Activated CD4-positive, alpha-beta T cell treated with anti-CD3 and anti-CD28 coated beads, Interleukin-2, amount 50 U/mL, for 48 hours (primary cell): ENCODE measurements around the gene ZNF282.

Source experiments
- DNase-seq, 2 experiments: peaks; one replicate each; pipeline ENCODE4 v3.0.0-alpha.2; 2020

ZNF282 gene

DNA sequence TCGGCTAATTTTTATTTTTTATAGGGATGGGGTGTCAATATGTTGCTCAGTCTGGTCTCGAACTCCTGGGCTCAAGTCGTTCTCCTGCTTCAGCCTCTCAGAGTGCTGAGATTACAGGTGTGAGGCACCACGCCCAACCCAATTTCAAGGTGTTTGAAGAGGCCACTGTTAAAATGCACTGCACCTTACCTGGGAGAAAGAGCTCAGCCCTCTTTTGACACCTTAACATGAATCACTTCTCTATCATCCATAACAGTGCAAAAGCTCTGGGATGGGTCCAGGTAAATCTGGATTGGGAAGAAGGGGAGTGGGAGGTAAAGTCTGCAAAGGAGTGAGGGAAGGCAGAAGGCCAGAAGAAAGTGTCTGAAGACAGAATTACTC lies 557 bp upstream of the ZNF282 start:
- no peak for DNase-seq

DNA sequence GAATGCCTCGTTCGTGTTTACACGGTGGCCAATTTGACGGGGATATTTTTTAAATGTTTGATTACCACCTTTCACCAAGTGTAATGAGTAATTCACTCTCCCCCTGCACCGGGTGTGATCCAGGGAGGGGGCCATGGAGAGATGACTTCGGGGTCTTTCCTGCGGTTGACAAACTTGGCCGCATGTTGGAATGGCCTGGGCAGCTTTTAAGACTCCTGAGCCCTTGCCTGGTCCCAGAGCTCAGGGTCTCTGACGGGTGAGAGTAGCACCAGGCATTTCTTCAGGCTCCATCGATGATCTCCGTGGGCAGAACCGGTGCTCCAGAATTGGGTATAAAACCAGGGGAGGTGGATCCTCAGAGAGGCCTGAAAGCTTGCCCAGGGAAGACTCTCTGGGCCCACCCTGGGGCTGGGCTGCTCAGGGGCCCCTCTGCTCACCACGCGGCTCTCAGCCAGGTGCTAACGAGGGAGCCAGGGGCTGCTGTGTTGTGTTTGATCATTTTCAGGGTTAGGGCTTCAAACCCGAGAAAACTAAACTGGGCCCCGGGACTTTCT lies 882 bp downstream of the ZNF282 start:
- peak; percentile 27 to 34 for DNase-seq

GRCh38 chr7:149196705-149197171 lies 1.4 kb downstream of the ZNF282 start:
- DNase-seq, result peak; percentile 23 to 32

DNA sequence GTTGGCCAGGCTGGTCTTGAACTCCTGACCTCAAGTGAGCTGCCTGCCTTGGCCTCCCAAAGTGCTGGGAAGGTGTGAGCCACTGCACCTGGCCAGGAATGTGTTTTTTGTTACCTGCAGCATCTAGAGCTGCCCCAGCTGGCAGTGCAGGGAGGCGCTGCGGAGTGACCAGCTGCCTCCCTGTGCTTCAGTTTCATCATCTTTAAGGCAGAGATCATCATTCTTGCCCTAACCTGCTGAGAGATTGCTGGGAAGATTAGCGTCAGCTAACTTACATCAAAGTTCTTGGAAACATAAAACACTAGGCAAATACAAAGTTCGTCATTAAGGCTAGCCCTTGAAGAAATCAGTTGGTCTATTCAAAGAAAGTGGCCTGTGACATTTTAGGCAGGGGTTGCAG lies 2.3 kb downstream of the ZNF282 start:
- no peak for DNase-seq

DNA sequence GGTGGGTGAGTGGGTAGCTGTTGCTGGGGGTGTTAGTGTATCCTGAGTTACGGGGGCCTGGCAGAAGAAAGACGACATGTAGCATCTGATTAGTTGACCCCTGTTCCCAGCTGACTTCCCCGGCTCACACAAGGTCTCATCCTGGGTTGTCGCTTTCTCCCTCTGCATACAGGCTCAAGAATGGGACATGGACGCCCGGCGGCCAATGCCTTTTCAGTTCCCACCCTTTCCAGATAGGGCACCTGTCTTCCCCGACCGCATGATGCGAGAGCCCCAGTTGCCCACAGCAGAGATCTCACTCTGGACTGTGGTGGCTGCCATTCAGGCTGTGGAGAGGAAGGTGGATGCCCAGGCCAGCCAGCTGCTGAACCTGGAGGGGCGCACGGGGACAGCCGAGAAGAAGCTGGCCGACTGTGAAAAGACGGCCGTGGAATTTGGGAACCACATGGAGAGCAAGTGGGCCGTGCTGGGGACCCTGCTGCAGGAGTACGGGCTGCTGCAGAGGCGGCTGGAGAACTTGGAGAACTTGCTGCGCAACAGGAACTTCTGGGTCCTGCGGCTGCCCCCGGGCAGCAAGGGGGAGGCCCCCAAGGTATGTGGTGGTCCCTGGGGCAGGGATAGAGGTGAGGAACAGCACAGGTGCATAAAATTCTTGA lies 2.9 kb downstream of the ZNF282 start:
- no peak for DNase-seq

GRCh38 chr7:149199234-149199995 lies 4.1 kb downstream of the ZNF282 start:
- no peak for DNase-seq

GRCh38 chr7:149202831-149203231 lies 7.5 kb downstream of the ZNF282 start:
- peak; percentile 28 to 54 for DNase-seq

DNA sequence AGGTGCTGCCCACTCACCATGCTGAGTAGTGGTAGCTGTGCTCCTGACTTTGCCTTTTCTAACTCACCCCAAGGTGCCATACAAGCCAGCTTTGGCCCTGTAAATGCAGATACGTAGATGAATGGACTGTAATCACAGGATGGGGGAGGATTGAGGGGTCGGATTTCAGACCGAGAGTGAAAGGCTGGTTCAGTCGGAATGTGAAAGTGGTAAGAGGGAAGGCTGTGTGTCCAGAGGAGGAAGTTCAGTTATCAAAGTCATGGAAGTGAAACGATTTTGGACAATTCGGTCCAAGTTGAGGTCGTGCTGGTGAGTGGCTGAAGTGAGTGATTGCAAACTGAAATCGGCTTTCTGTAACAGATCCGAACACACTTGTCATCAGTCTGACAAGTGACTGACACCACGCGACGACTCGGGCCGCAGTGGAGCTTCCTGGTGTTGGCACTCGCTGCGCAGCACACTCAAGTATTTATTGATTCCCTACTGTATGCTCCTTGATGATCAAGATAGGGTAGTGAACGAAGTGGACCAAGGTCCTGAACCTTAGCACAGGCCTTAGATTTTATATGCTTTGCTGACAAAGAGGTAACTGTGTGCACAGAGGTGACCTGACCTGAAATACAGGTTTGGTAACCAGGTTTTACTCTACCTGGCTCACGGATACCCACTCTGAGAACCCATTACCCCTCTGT lies 10.5 kb downstream of the ZNF282 start:
- DNase-seq, result no peak

DNA sequence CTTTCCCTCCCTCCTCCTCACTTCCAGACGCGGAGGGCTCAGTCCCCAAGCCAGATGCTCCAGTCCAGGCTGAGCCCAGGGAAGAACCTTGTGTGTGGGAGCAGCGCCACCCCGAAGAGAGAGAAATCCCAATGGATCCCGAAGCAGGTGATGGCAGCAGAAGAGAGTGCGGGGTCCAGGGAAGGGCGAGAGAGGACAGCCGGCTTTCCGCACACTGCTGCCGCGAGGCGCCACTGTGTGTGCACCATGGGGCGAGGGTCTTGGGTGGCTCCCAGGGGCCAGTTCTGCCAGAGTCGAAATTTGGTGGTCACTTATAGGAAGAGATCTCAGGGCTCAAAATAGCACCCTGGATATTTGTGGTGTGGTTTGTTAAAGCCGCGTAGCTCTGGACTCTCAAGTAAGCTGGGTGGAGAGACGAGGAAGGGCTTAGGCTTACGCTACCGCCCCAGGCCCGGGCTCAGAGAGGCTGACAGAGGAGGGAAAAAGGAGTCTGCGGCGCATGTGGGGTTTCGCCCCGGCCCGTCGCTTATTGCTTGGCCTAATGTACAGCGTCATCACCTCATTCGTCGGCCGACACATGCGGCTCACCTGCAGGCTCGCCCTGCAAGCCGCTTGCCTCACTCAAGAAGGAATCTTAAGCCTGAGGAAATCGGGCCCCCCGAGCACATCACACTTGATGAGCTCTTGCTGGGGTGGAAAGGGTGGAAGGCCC lies 12.1 kb downstream of the ZNF282 start:
- no peak for DNase-seq

DNA sequence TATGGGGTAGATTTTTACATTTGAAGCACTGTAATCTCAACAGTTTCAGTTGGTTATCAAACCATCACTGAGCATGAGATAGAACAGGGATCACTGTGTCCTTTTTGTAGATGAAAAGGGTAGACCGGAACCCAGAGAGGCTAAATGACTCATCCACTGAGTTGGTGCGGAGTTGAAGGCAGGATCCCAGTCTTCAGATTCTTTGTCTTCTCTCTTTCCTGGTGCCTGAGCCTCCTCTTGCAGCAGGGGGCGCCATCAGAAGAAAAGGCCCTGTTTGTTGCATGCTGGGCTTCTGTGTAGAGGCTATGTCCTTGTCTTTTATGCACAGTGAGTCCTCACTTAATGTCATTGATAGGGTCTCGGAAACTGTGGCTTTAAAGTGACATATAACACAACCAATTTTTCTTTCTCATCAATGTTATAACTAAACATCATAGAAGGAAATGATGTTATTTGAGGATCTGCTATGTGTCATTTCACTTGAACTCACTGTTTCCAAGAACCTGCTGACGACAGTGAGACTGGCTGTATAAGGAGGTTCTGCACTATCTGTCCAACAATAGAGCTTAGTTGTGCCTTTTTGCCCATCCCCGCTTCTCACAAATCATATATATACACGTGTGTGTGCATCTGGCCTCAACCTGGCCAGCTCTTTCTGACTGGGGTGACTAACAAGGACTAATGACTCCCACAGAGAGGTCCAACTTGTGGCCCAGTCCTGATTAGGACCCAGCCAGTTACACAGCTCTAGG lies 14.3 kb downstream of the ZNF282 start:
- DNase-seq, result peak; percentile 93 to 95

GRCh38 chr7:149210551-149210950 lies 15.2 kb downstream of the ZNF282 start:
- DNase-seq, result no peak

DNA sequence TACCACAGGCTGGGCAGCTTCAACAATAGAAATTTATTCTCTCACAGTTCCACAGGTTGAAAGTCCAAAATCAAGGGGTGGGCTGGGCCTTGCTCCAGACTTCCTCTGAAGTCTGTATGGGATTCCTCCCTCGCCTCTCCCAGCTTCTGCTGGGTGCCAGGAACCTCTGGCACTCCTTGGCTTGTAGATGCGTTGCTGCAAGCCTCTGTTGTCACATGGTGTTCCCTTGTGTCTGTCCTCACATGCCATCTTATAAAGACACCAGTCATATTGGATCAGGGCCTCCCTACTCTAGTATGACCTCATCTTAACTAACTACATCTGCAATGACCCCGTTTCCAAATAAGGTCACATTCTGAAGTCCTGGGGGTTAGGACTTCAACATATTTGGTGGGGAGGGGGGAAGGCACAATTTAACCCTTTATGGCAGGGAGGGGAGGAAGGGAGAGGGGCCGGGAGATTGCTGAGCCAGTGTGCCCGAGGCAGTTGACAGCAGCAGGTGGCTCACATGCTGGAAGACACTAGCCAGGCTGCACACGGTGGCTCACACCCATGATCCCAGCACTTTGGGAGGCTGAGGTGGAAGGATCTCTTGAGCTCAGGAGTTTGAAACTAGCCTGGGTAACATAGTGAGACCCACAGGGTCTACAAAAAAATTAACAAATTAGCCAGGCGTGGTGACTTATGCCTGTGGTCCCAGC lies 18.8 kb downstream of the ZNF282 start:
- no peak for DNase-seq

DNA sequence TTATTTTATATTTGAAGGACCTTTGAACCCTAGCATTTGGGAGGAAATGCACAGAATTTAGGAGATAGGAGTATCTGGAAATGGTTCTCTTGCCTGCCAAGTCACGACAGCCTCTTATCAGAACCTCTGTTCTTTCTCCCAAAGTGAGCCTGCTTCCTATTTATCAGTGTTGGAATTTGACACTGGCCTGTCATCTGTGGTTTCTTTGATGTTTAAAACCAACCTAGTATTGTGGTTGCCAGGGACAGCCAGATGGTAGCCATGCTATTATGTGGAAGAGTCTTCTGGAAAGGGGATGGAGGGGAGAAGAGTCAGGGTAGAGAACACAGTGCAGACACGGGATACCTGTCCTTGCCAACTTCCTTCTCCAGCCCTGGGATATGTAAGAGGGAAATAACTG lies 21.1 kb downstream of the ZNF282 start:
- no peak for DNase-seq

GRCh38 chr7:149217570-149217969 lies 22.2 kb downstream of the ZNF282 start:
- DNase-seq, result no peak

DNA sequence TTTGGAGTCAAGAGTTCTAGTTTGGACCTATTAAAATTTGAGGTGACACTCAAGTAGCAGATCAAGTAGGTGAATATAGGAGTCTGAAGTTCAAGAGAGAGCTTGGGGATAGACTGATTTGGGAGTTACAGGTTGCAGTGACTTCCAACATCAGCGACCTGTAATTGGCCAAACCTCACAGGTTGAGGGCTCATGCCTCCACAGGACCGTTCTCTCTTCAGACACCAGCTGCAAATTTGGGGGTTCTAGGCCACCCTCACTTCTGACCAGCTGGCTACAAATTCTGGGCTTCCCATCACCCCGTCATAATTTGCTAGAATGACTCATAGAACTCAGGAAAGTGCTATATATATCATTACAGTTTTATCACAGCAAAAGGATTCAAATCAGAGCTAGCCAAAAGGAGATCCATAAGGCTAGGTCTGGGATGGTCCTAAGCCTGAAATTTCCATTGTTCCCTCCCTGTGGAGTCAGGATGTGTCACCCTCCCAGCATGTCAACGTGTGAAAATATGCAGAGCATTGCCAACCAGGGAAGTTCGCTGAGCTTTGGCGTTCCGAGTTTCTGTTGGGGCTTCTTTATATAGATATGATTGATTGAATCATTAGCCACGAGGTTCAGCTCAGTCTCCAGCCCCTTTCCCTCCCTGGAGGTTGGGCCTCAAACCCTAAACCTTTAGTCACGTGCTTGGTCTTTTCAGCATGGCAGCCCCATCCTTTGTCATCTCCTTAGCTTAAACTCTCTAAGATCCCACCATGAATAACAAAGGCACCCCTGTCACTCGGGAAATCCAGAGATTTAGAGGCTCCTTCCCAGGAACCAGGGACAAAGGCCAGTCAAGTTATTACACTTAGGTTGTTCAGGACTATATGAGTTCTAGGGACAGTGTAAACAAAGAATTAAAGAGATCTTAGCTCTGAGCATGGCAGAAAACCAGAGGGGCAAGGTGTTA lies 23.4 kb downstream of the ZNF282 start:
- DNase-seq, result no peak

DNA sequence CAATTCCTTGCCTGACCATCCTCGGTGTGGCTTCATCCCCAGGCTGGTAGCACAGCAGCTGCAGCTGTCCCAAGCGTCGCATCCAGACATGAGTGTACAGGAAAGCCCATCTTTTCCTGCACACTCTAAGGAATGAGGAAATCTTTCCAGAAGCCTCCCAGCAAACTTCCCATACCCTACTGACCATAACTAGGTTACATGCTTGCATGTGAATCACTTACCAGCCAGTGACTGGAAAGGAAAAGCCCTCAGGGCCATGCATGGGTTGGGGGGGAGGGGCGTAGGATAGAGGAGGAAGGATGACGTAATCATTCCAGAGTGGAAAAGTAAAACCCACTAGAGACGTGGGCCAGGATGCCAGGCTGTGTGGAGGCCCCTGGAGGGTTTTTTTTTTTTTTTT lies 25.2 kb downstream of the ZNF282 start:
- no peak for DNase-seq

GRCh38 chr7:149223176-149223575 lies 27.8 kb downstream of the ZNF282 start:
- DNase-seq, result no peak

DNA sequence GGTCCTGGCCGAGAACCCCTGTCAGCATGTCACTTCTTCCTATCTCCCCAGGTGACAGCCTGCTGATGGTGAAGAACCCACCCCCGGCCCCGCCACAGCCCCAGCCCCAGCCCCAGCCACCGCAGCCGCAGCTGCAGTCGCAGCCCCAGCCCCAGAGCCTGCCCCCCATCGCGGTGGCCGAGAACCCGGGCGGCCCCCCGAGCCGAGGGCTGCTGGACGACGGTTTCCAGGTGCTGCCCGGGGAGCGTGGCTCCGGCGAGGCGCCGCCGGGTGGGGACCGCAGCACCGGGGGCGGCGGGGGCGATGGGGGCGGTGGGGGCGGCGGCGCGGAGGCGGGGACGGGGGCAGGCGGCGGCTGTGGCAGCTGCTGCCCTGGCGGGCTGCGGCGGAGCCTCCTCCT lies 28.4 kb downstream of the ZNF282 start:
- no peak for DNase-seq

DNA sequence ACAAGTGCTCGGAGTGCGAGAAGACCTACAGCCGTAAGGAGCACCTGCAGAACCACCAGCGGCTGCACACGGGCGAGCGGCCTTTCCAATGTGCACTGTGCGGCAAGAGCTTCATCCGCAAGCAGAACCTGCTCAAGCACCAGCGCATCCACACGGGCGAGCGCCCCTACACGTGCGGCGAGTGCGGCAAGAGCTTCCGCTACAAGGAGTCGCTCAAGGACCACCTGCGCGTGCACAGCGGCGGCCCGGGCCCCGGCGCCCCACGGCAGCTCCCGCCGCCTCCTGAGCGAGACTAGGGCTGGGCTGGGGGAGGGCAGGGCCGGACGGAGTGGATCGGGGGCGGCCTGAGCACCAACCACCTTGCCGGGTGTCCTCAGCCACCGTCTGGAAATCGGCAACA lies 29.0 kb downstream of the ZNF282 start:
- no peak for DNase-seq

GRCh38 chr7:149225106-149225505 lies 29.8 kb downstream of the ZNF282 start:
- no peak for DNase-seq
